ENCODE data around the gene PPAT.

The PPAT gene

GRCh38 chr4:56414135-56414670, 21.2 kb downstream of the PPAT start:
- no peaks in the 10 kb centered on the region for H3K36me3 ChIP-seq (ENCODE audit: control insufficient read depth, insufficient read depth, low read length)
- WGBS, 2 experiments (ENCODE audit: insufficient coverage in 2 of 2): 90 to 94% methylated on average over 2 to 3 of the region's 4 CpGs
- no peaks in the 10 kb centered on the region for H3K9me3 ChIP-seq (ENCODE audit: control insufficient read depth, low read length)
- no peak overlapping the region for H3K27ac ChIP-seq (ENCODE audit: low read depth, low read length, severe bottlenecking)
- H3K4me1 ChIP-seq (ENCODE audit: control insufficient read depth, insufficient read depth, low read length, poor library complexity, severe bottlenecking): peaks cover 4% of the 10 kb centered on the region
- no peak overlapping the region for H3K4me3 ChIP-seq (ENCODE audit: extremely low read depth, insufficient read depth, low read length, poor library complexity, severe bottlenecking)

- H3K36me3 ChIP-seq (ENCODE audit: control insufficient read depth, insufficient read depth, low read length): peaks cover 12% of the 10 kb centered on the region
- peak overlapping the region; percentile 1 for H3K4me3 ChIP-seq (ENCODE audit: extremely low read depth, insufficient read depth, low read length, poor library complexity, severe bottlenecking)
- H3K4me1 ChIP-seq (ENCODE audit: control insufficient read depth, insufficient read depth, low read length, poor library complexity, severe bottlenecking): peaks cover 4% of the 10 kb centered on the region
- H3K9me3 ChIP-seq (ENCODE audit: control insufficient read depth, low read length): no peaks in the 10 kb centered on the region
- WGBS, 2 experiments (ENCODE audit: insufficient coverage in 2 of 2): 14% methylated on average over 1 of the region's 4 CpGs; no CpG with 5 or more reads in 1 of the 2 experiments
- peak overlapping the region; percentile 97 for H3K27ac ChIP-seq (ENCODE audit: low read depth, low read length, severe bottlenecking)
Measured at GRCh38 chr4:56410247-56411062, 25.0 kb downstream of the PPAT start.

- Histone ChIP-seq H3K36me3 (ENCODE audit: control insufficient read depth, insufficient read depth, low read length) (peaks cover 21% of the 10 kb centered on the region), H3K4me1 (ENCODE audit: control insufficient read depth, insufficient read depth, low read length, poor library complexity, severe bottlenecking) (peaks cover 4% of the 10 kb centered on the region), H3K27ac (ENCODE audit: low read depth, low read length, severe bottlenecking) (peak overlapping the region; percentile 97), H3K9me3 (ENCODE audit: control insufficient read depth, low read length) (no peaks in the 10 kb centered on the region), H3K4me3 (ENCODE audit: extremely low read depth, insufficient read depth, low read length, poor library complexity, severe bottlenecking) (no peak overlapping the region)
- WGBS, 2 experiments (ENCODE audit: insufficient coverage in 2 of 2): no CpG with 5 or more reads among the region's 1 CpG
Measured at GRCh38 chr4:56409511-56410090, 25.8 kb downstream of the PPAT start.

GRCh38 chr4:56408978-56409377, 26.4 kb downstream of the PPAT start:
- Histone ChIP-seq H3K9me3 (ENCODE audit: control insufficient read depth, low read length) (no peaks in the 10 kb centered on the region), H3K27ac (ENCODE audit: low read depth, low read length, severe bottlenecking) (peak overlapping the region; percentile 97)
- WGBS, 2 experiments (ENCODE audit: insufficient coverage in 2 of 2): no CpG with 5 or more reads among the region's 2 CpGs

GRCh38 chr4:56406151-56406550, 29.3 kb downstream of the PPAT start:
- Histone ChIP-seq H3K36me3 (ENCODE audit: control insufficient read depth, insufficient read depth, low read length) (peaks cover 36% of the 10 kb centered on the region), H3K4me1 (ENCODE audit: control insufficient read depth, insufficient read depth, low read length, poor library complexity, severe bottlenecking) (peaks cover 4% of the 10 kb centered on the region), H3K9me3 (ENCODE audit: control insufficient read depth, low read length) (no peaks in the 10 kb centered on the region), H3K4me3 (ENCODE audit: extremely low read depth, insufficient read depth, low read length, poor library complexity, severe bottlenecking) (no peak overlapping the region), H3K27ac (ENCODE audit: low read depth, low read length, severe bottlenecking) (no peak overlapping the region)
- WGBS, 2 experiments (ENCODE audit: insufficient coverage in 2 of 2): 97 to 100% methylated on average over 3 of the region's 4 CpGs

More at GRCh38 chr4:56408978-56409377, 26.4 kb downstream of the PPAT start:
- Histone ChIP-seq H3K36me3 (ENCODE audit: control insufficient read depth, insufficient read depth, low read length) (peaks cover 26% of the 10 kb centered on the region), H3K4me3 (ENCODE audit: extremely low read depth, insufficient read depth, low read length, poor library complexity, severe bottlenecking) (no peak overlapping the region), H3K4me1 (ENCODE audit: control insufficient read depth, insufficient read depth, low read length, poor library complexity, severe bottlenecking) (peaks cover 4% of the 10 kb centered on the region)

GRCh38 chr4:56405016-56405415, 30.4 kb downstream of the PPAT start:
- H3K4me3 ChIP-seq (ENCODE audit: extremely low read depth, insufficient read depth, low read length, poor library complexity, severe bottlenecking): no peak overlapping the region
- WGBS, 2 experiments (ENCODE audit: insufficient coverage in 2 of 2): 100% methylated on average over 1 of the region's 1 CpG; no CpG with 5 or more reads in 1 of the 2 experiments
- H3K4me1 ChIP-seq (ENCODE audit: control insufficient read depth, insufficient read depth, low read length, poor library complexity, severe bottlenecking): no peaks in the 10 kb centered on the region
- peaks cover 47% of the 10 kb centered on the region for H3K36me3 ChIP-seq (ENCODE audit: control insufficient read depth, insufficient read depth, low read length)
- no peaks in the 10 kb centered on the region for H3K9me3 ChIP-seq (ENCODE audit: control insufficient read depth, low read length)
- H3K27ac ChIP-seq (ENCODE audit: low read depth, low read length, severe bottlenecking): no peak overlapping the region

GRCh38 chr4:56400560-56400959, 34.9 kb downstream of the PPAT start:
- Histone ChIP-seq H3K27ac (ENCODE audit: low read depth, low read length, severe bottlenecking) (no peak overlapping the region), H3K9me3 (ENCODE audit: control insufficient read depth, low read length) (no peaks in the 10 kb centered on the region), H3K4me1 (ENCODE audit: control insufficient read depth, insufficient read depth, low read length, poor library complexity, severe bottlenecking) (no peaks in the 10 kb centered on the region), H3K36me3 (ENCODE audit: control insufficient read depth, insufficient read depth, low read length) (peaks cover 63% of the 10 kb centered on the region), H3K4me3 (ENCODE audit: extremely low read depth, insufficient read depth, low read length, poor library complexity, severe bottlenecking) (no peak overlapping the region)
- WGBS, 2 experiments (ENCODE audit: insufficient coverage in 2 of 2): 84 to 93% methylated on average over 2 to 4 of the region's 6 CpGs

- Histone ChIP-seq H3K4me3 (ENCODE audit: extremely low read depth, insufficient read depth, low read length, poor library complexity, severe bottlenecking) (no peak overlapping the region), H3K36me3 (ENCODE audit: control insufficient read depth, insufficient read depth, low read length) (peaks cover 22% of the 10 kb centered on the region), H3K4me1 (ENCODE audit: control insufficient read depth, insufficient read depth, low read length, poor library complexity, severe bottlenecking) (peaks cover 9% of the 10 kb centered on the region), H3K27ac (ENCODE audit: low read depth, low read length, severe bottlenecking) (no peak overlapping the region), H3K9me3 (ENCODE audit: control insufficient read depth, low read length) (no peaks in the 10 kb centered on the region)
- WGBS, 2 experiments (ENCODE audit: insufficient coverage in 2 of 2): 93 to 100% methylated on average over 4 to 5 of the region's 8 CpGs
Measured at GRCh38 chr4:56391270-56391669, 44.1 kb downstream of the PPAT start.

GRCh38 chr4:56389558-56389957, 45.9 kb downstream of the PPAT start:
- no peaks in the 10 kb centered on the region for H3K9me3 ChIP-seq (ENCODE audit: control insufficient read depth, low read length)

GRCh38 chr4:56388306-56388705, 47.1 kb downstream of the PPAT start:
- Histone ChIP-seq H3K27ac (ENCODE audit: low read depth, low read length, severe bottlenecking) (peak overlapping the region; percentile 97), H3K4me3 (ENCODE audit: extremely low read depth, insufficient read depth, low read length, poor library complexity, severe bottlenecking) (peak overlapping the region; percentile 79), H3K4me1 (ENCODE audit: control insufficient read depth, insufficient read depth, low read length, poor library complexity, severe bottlenecking) (peaks cover 9% of the 10 kb centered on the region), H3K9me3 (ENCODE audit: control insufficient read depth, low read length) (no peaks in the 10 kb centered on the region), H3K36me3 (ENCODE audit: control insufficient read depth, insufficient read depth, low read length) (peaks cover 8% of the 10 kb centered on the region)
- 53 to 59% methylated on average over 5 of the region's 6 CpGs for WGBS, 2 experiments (ENCODE audit: insufficient coverage in 2 of 2)

More at GRCh38 chr4:56389558-56389957, 45.9 kb downstream of the PPAT start:
- 69 to 100% methylated on average over 1 of the region's 1 CpG for WGBS, 2 experiments (ENCODE audit: insufficient coverage in 2 of 2)
- H3K4me1 ChIP-seq (ENCODE audit: control insufficient read depth, insufficient read depth, low read length, poor library complexity, severe bottlenecking): peaks cover 9% of the 10 kb centered on the region
- peaks cover 9% of the 10 kb centered on the region for H3K36me3 ChIP-seq (ENCODE audit: control insufficient read depth, insufficient read depth, low read length)
- no peak overlapping the region for H3K4me3 ChIP-seq (ENCODE audit: extremely low read depth, insufficient read depth, low read length, poor library complexity, severe bottlenecking)
- H3K27ac ChIP-seq (ENCODE audit: low read depth, low read length, severe bottlenecking): no peak overlapping the region
